Non-pigmented ciliary epithelial cell (primary cell): ENCODE results near the gene CIDEB.
"Not testable (repeated sequence)": the region's sequence is repeated elsewhere in the genome, so short reads cannot be mapped to it uniquely, and the experiment has no call there.

Experiments used
- DNase-seq: peaks from one replicate; pipeline ENCODE4 v3.0.0-alpha.2; 2010; ENCODE audit warnings: low read depth

The CIDEB gene

DNA sequence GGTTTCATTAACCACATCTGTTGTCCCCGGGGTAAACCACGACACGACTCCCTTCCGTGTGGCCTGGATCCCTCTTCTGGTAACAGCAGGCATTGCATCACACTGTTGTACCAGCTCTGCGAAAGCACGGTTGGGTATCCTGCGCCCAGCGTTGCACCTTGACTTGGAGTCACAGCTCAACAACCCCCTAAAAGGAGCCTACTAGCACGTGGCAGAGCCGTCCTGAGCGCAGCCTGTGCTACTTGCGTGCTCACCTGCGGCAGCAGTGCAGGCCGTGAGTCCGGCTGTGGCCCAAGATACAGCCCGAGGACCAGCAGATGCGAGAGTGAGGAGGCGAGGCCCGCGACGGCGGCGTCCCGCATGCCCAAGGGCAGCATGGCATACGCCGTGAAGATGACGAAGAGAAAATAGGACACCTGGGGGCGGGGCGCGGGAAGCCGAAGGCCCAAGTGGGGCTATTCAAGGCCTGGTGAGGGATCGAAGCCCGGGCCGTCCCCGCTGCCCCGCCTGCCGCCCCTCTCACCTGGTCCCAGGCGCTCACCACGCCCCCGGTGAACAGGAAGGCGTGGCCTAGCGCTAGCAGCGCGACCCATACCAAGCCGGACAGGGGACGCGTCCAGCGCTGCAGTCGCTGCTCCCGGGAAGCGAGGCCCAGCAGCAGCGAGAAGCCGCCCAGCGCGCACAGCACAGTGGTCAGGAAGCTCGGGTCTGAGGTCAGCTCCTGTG lies 24.7 kb upstream of the CIDEB start:
- DNase-seq: no peak

- DNase-seq: no peak
Observed at GRCh38 chr14:24331731-24332267, 24.0 kb upstream of the CIDEB start.

GRCh38 chr14:24330973-24331674 lies 23.3 kb upstream of the CIDEB start:
- no peak for DNase-seq

GRCh38 chr14:24329736-24330135 lies 22.0 kb upstream of the CIDEB start:
- no peak for DNase-seq

GRCh38 chr14:24329073-24329663 lies 21.4 kb upstream of the CIDEB start:
- DNase-seq: no peak

- not testable (repeated sequence) for DNase-seq
Observed at GRCh38 chr14:24327914-24328313, 20.1 kb upstream of the CIDEB start.

GRCh38 chr14:24327303-24327702 lies 19.5 kb upstream of the CIDEB start:
- no peak for DNase-seq

GRCh38 chr14:24325963-24326362 lies 18.2 kb upstream of the CIDEB start:
- no peak for DNase-seq

DNA sequence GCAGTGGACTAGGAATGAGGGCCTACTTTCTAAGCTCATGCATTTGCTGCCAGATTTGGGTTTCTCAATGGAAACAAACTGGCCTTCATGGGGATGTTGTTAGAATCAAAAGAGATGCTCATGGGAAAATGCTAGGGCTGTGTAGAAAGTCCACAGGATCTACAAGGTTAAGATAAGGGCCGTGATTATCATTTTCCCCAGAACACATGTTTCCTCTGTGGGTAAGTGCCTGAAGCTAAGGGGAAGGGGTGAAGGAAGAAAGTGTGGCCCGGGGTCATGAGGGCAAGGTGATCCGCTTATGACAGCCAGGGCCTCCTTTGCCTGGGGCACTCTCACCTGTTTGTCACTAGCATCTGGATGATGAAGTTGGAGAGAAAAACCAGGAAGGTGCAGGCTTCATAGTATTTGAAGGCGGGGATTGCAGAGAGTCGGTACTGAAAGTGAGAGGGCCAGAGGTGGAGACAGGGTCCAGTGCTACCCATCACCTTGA lies 17.3 kb upstream of the CIDEB start:
- no peak for DNase-seq

- no peak for DNase-seq
Observed at GRCh38 chr14:24324024-24324423, 16.2 kb upstream of the CIDEB start.

- no peak for DNase-seq
Observed at GRCh38 chr14:24323341-24323740, 15.6 kb upstream of the CIDEB start.

GRCh38 chr14:24322672-24323071 lies 14.9 kb upstream of the CIDEB start:
- DNase-seq: no peak

DNA sequence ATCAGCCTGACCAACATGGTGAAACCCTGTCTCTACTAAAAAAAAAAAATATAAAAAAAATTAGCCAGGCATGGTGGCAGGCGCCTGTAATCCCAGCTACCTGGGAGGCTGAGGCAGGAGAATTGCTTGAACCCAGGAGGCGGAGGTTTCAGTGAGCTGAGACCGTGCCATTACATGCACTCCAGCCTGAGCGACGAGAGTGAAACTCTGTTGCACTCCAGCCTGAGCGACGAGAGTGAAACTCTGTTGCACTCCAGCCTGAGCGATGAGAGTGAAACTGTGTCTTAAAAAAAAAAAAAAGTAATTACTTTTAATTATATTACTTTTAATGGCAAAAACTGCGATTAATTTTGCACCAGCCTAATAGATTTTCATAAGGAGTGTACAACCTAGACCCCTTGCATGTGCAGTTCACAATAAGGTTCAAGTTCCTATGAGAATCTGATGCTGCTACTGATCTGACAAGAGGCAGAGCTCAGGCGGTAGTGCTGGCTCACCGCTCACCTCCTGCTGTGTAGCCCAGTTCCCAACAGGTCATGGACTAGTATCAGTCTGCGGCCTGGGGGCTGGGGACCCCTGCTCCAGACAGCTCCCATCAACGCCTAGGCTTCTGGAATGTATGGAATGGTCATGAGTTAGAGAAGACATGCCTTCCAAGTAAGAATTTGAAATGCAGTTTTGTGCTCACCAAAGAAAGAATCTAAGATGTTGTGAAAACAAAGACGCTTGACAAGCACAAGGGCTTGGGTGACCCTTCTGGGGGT lies 13.6 kb upstream of the CIDEB start:
- DNase-seq: no peak

DNA sequence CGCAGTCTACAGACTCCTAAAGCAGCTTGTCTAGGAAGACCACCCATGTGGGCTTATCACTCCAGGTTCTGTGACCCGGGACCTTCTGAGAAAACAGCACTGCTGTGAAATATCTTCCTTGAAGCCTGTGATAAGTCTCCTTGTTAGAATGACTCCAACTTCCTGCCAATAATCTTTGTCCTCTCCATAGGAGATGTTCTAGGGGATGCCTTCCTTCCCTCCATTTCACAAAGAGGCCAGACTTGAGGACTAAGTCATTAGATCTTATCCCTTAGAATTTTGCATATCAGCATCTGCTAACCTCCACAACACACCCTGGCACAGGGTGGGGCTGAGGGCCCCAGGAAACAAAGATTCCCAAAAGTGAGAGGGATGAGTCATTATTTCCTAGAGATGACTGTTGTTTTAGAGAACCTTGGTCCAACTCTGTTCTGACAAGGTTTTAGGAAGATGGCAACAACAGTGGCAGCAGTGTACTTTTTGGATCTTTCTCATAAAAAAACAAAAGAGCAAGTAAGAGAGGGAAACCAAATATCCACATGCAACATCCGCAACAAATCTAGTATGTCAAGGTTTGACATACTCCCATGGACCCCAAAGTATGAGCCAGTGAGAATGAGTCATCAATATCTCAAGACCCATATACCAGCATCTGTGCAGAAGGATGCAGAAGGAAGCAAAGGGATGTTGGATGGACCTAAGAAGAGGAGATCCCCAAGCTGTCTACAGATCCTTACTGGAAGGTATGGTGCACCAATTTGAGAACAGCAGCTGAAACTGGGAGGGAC lies 9.6 kb upstream of the CIDEB start:
- no peak for DNase-seq

- no peak for DNase-seq
Observed at GRCh38 chr14:24316597-24316950, 8.8 kb upstream of the CIDEB start.

GRCh38 chr14:24315807-24316596 lies 8.2 kb upstream of the CIDEB start:
- no peak for DNase-seq

- no peak for DNase-seq
Observed at GRCh38 chr14:24315243-24315806, 7.5 kb upstream of the CIDEB start.

DNA sequence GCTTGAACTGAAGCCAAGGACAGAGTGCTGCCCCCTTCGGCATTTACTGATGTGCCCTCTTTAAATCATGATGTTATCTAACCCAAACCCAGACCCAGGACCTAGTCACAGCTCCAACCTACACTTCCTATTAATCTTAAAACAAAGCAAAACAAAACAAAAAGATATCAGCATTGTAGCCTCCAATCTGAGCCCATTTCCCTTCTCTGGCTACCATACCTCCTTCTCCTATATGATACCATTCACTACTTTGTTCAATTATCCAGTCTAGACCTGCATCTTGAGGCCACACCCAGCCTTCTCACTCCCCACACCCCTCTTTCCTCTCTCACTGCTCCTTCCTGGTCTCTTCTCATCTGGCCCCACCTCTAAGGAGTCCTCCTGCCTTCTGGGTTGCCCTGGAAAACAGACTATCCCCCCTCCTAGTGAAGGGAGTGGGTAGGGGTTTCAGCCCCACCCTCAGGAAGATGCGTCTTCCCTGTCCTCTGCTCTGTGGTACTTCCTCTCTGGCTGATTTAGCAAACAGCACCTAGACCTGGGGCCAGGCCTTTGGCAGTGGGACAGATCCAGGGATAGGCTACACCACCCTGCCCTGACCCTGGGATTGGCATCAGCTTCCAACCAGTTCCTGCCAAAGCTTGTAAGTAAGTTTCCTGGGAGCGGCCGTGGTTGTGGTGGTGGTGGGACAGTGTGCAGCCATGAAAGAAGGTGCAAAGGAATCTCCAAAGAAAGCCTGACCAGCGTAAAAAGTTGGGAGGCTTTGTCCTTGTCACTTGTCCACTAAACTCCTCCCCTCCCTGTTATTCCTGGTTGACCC lies 6.8 kb upstream of the CIDEB start:
- DNase-seq: no peak

GRCh38 chr14:24313913-24314312 lies 6.1 kb upstream of the CIDEB start:
- no peak for DNase-seq
